Measurements from ENCODE around the gene MED13L. TPM values are rescaled to one million over a fixed set of nuclear protein-coding genes. Genes with fewer than 3 reads are reported as not detected.

MED13L gene
- polyA plus RNA-seq, 1 of the 3 experiments (the other 2 are of a cell fraction), result 17.1 TPM

- no peaks in the 10 kb centered on the region for H3K36me3 ChIP-seq (replicated peaks in 1 of 2; ENCODE audit: control insufficient read depth in 1 of 2, insufficient read depth in 2 of 2, low read length in 1 of 2)
- no peak overlapping the region for H2AFZ ChIP-seq (ENCODE audit: low read depth)
- peak overlapping the region; percentile 88; the same call in 1 of the 2 replicates for H3K9ac ChIP-seq
- DNase-seq, result no peak
- peaks cover 69% of the 10 kb centered on the region for H4K20me1 ChIP-seq (ENCODE audit: insufficient read depth)
- H3K4me1 ChIP-seq (ENCODE audit: control insufficient read depth in 1 of 2, insufficient read depth in 2 of 2, low read depth in 1 of 2, low read length in 1 of 2), result peaks cover 3 to 17% of the 10 kb centered on the region in 2 experiments; a peak in 3 of 4 replicates
- no peaks in the 10 kb centered on the region for H3K27me3 ChIP-seq (ENCODE audit: insufficient read depth)
- 47% methylated on average over 5 of the region's 5 CpGs for WGBS (ENCODE audit: low lambda C conversion rate)
- H3K4me2 ChIP-seq, result peak overlapping the region; percentile 78
- peak overlapping the region in 1 of 2 experiments; percentile 86; a peak in 1 of 4 replicates for H3K27ac ChIP-seq (ENCODE audit: low read depth in 2 of 2, low read length in 1 of 2)
- ChIA-PET POLR2A (no interaction called here), CTCF (no interaction called here)
- no peaks in the 10 kb centered on the region for H3K9me2 ChIP-seq
- H3K9me3 ChIP-seq, result no peaks in the 10 kb centered on the region
- TF ChIP-seq ELF1 (IDR thresholded peaks at IDR 0.05) (no peak), CHD2 (IDR thresholded peaks at IDR 0.05; ENCODE audit: low read length, partially characterized antibody) (no peak), TEAD4 (IDR thresholded peaks at IDR 0.05; ENCODE audit: borderline replicate concordance, insufficient read depth) (no peak), SIN3A (IDR thresholded peaks at IDR 0.05; ENCODE audit: borderline replicate concordance, low read depth, low read length) (no peak), GABPA (IDR thresholded peaks at IDR 0.05; ENCODE audit: low read depth) (no peak), YY1 (IDR thresholded peaks at IDR 0.05; ENCODE audit: low read depth) (no peak), TAF1 (IDR thresholded peaks at IDR 0.05; ENCODE audit: borderline replicate concordance, low read depth, low read length) (no peak), USF1 (IDR thresholded peaks at IDR 0.05; ENCODE audit: borderline replicate concordance, low read depth) (no peak), RFX5 (IDR thresholded peaks at IDR 0.05; ENCODE audit: low read length) (no peak), USF2 (IDR thresholded peaks at IDR 0.05; ENCODE audit: borderline replicate concordance, low read depth, low read length) (no peak), RXRA (IDR thresholded peaks at IDR 0.05; ENCODE audit: borderline replicate concordance, low read depth) (no peak), MEF2A (IDR thresholded peaks at IDR 0.05; ENCODE audit: borderline replicate concordance, low read depth) (no peak), REST (IDR thresholded peaks at IDR 0.05; ENCODE audit: low read depth, low read length) (no peak), TCF12 (IDR thresholded peaks at IDR 0.05) (no peak), RAD21 (IDR thresholded peaks at IDR 0.05; ENCODE audit: low read length) (no peak), EP300 (IDR thresholded peaks at IDR 0.05; ENCODE audit: borderline replicate concordance in 1 of 2, low read depth in 1 of 2, low read length in 1 of 2) (no peak), FOSL2 (IDR thresholded peaks at IDR 0.05; ENCODE audit: borderline replicate concordance, low read depth) (no peak)
- TF ChIP-seq, protein P1, sequence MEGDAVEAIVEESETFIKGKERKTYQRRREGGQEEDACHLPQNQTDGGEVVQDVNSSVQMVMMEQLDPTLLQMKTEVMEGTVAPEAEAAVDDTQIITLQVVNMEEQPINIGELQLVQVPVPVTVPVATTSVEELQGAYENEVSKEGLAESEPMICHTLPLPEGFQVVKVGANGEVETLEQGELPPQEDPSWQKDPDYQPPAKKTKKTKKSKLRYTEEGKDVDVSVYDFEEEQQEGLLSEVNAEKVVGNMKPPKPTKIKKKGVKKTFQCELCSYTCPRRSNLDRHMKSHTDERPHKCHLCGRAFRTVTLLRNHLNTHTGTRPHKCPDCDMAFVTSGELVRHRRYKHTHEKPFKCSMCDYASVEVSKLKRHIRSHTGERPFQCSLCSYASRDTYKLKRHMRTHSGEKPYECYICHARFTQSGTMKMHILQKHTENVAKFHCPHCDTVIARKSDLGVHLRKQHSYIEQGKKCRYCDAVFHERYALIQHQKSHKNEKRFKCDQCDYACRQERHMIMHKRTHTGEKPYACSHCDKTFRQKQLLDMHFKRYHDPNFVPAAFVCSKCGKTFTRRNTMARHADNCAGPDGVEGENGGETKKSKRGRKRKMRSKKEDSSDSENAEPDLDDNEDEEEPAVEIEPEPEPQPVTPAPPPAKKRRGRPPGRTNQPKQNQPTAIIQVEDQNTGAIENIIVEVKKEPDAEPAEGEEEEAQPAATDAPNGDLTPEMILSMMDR (IDR thresholded peaks at IDR 0.05), result no peak
- H3K4me3 ChIP-seq (ENCODE audit: low read depth in 2 of 2, low read length in 1 of 2), result peak overlapping the region; percentile 42 to 80; a peak in 2 of 4 replicates
- H3F3A ChIP-seq (replicated peaks; ENCODE audit: insufficient read depth), result peaks cover 20% of the 10 kb centered on the region
- peaks cover 71% of the 10 kb centered on the region for H3K79me2 ChIP-seq (ENCODE audit: insufficient read depth)
Observed at GRCh38 chr12:116274551-116275375, 2.7 kb downstream of the MED13L start.

All from SK-N-SH (cell line).